GM12872 (cell line): ENCODE results near the gene PPP1R2C.

Experiments
- CTCF ChIP-seq: IDR thresholded peaks from 3 replicates; pipeline ENCODE4 v1.5.1; 2011; ENCODE audit warnings: low read depth, mild to moderate bottlenecking, low read length, moderate library complexity; ENCODE audit not compliant: insufficient read depth

PPP1R2C gene

DNA sequence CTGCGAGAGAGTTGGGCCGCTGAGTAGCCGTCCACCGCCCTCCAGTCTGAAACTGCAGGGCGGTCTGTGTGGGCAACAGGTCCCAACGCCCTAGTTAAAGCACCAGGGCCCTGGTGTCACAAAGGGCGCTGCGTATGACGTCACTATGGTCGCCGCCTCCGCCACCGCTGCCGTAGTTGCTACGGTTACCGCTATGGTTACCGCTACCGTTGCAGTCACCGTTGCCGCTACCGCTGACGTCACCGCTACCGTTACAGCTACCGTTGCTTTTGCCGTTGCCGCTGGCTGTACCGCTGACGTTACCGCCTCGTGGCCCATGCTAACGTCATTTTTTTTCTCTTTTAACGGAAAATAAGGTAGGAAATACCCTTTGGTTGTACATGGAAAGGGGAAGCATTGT lies at the start of gene PPP1R2C:
TSS of gene PPP1R2C (minus strand) at position 68 of the 400 bp plus-strand sequence. CDS start 84 bp downstream, outside the sequence.
- TF ChIP-seq CTCF: no peak

DNA sequence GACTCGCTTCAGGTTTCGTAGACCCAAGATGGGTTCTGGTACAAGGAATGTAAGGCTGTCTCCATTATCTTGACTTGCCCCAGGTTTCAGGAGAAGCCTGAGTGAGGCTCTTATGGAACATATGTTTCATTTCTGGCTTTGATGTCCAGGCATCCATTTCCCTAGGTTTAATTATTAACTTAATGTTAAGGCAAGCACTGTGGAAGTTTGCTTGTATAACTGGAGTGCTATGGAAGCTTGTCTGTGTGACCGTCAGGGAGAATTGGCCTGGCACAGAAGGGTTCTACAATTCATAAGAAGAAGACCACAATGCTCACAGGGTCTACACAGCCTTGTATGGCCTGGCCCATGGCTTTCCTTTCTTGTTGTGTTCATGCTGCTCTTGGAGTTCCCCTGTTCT lies 47.2 kb upstream of the PPP1R2C start:
- no peak for TF ChIP-seq CTCF

- TF ChIP-seq CTCF: no peak
Observed at GRCh38 chrX:42824541-42824940, 46.6 kb upstream of the PPP1R2C start.

GRCh38 chrX:42823443-42823842 lies 45.5 kb upstream of the PPP1R2C start:
- TF ChIP-seq CTCF: no peak

DNA sequence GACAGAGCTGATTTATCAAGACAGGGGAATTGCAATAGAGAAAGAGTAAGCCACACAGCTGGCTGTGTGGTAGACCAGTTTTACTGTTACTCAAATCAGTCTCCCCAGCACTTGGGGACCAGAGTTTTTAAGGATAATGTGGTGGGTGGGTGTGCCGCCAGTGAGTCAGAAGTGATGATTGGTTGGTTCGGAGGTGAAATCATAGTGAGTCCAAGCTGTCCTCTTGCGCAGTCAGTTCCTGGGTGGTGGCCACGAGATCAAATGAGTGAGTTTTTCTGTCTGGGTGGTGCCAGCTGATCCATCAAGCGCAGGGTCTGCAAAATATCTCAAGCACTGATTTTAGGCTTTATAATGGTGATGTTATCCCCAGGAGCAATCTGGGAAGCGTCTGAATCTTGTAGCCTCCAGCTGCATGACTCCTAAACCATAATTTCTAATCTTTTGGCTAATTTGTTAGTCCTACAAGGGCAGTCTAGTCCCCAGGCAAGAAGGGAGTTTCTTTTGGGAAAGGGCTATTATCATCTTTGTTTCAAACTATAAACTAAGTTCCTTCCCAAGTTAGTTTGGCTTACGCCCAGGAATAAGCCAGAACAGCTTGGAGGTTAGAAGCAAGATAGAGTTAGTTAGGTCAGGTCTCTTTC lies 44.0 kb upstream of the PPP1R2C start:
- TF ChIP-seq CTCF: no peak

GRCh38 chrX:42818151-42818921 lies 40.4 kb upstream of the PPP1R2C start:
- no peak for TF ChIP-seq CTCF

DNA sequence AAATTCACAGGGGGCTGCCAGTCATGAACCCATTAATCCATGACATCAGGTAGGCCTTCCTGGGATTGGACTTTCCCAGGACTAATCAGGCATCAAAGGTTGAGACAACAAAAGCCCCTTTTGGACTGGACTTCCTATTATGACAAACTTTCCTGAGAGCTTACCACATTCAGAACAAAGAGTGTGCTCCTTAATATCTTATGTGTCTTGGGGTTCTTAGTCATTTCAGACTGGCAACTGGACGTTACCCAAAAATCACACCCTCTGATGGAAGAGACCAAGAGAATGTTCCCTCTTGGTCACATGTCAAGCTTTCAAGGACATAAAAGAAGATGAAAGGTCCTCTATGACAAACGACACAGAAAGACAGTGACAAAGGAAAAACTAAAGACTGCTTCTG lies 31.6 kb upstream of the PPP1R2C start:
- TF ChIP-seq CTCF: no peak
